ENCODE measurements around the gene RBM3.
"Not testable (repeated sequence)": the region's sequence is repeated elsewhere in the genome, so short reads cannot be mapped to it uniquely, and the experiment has no call there.

Gene RBM3

GRCh38 chrX:48574270-48575266 is at the start of gene RBM3:
Gene RBM3, plus strand, starts transcription at chrX:48574484. Its CDS starts 697 bp downstream, at chrX:48575181.
- DNase-seq: peak; percentile 87 to 88

- not testable (repeated sequence) for DNase-seq
Measured at GRCh38 chrX:48525853-48526252, 48.4 kb upstream of the RBM3 start.

- no peak for DNase-seq
Measured at GRCh38 chrX:48530736-48531135, 43.5 kb upstream of the RBM3 start.

- DNase-seq: no peak
Measured at GRCh38 chrX:48531358-48531959, 42.8 kb upstream of the RBM3 start.

- no peak for DNase-seq
Measured at GRCh38 chrX:48532161-48532560, 42.1 kb upstream of the RBM3 start.

GRCh38 chrX:48533165-48533564 is 41.1 kb upstream of the RBM3 start:
- DNase-seq: no peak

GRCh38 chrX:48538641-48539344 is 35.5 kb upstream of the RBM3 start:
- no peak for DNase-seq

- peak; percentile 96 for DNase-seq
Measured at GRCh38 chrX:48539345-48540027, 34.8 kb upstream of the RBM3 start, which contains the start of gene TBC1D25. Gene TBC1D25, plus strand, starts transcription at chrX:48539714. Its CDS starts 84 bp downstream, at chrX:48539798.

GRCh38 chrX:48540028-48540375 is 34.3 kb upstream of the RBM3 start:
- DNase-seq: peak; percentile 54 to 64

GRCh38 chrX:48540480-48540879 is 33.8 kb upstream of the RBM3 start:
- no peak for DNase-seq

GRCh38 chrX:48541140-48541814 is 33.0 kb upstream of the RBM3 start:
- DNase-seq: no peak

GRCh38 chrX:48548871-48549270 is 25.4 kb upstream of the RBM3 start:
- no peak for DNase-seq

- DNase-seq: not testable (repeated sequence)
Measured at GRCh38 chrX:48555731-48556325, 18.5 kb upstream of the RBM3 start.

GRCh38 chrX:48558271-48558670 is 16.0 kb upstream of the RBM3 start:
- no peak for DNase-seq

GRCh38 chrX:48559636-48560035 is 14.6 kb upstream of the RBM3 start:
- DNase-seq: no peak

- no peak for DNase-seq
Measured at GRCh38 chrX:48560056-48560455, 14.2 kb upstream of the RBM3 start.

- DNase-seq: no peak
Measured at GRCh38 chrX:48560681-48561080, 13.6 kb upstream of the RBM3 start.

- no peak for DNase-seq
Measured at GRCh38 chrX:48569958-48570357, 4.3 kb upstream of the RBM3 start.

- DNase-seq: peak in 1 of 2 donors; percentile 21
Measured at GRCh38 chrX:48573690-48574269, 504 bp upstream of the RBM3 start.

GRCh38 chrX:48575642-48576041 is 1.4 kb downstream of the RBM3 start:
- no peak for DNase-seq

- peak in 1 of 2 donors; percentile 10 for DNase-seq
Measured at GRCh38 chrX:48576108-48576507, 1.8 kb downstream of the RBM3 start.
